ENCODE results near the gene LPP.

GRCh38 chr3:188580223-188580622 lies 426.3 kb downstream of the LPP start:
- TF ChIP-seq, protein P1, sequence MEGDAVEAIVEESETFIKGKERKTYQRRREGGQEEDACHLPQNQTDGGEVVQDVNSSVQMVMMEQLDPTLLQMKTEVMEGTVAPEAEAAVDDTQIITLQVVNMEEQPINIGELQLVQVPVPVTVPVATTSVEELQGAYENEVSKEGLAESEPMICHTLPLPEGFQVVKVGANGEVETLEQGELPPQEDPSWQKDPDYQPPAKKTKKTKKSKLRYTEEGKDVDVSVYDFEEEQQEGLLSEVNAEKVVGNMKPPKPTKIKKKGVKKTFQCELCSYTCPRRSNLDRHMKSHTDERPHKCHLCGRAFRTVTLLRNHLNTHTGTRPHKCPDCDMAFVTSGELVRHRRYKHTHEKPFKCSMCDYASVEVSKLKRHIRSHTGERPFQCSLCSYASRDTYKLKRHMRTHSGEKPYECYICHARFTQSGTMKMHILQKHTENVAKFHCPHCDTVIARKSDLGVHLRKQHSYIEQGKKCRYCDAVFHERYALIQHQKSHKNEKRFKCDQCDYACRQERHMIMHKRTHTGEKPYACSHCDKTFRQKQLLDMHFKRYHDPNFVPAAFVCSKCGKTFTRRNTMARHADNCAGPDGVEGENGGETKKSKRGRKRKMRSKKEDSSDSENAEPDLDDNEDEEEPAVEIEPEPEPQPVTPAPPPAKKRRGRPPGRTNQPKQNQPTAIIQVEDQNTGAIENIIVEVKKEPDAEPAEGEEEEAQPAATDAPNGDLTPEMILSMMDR (IDR thresholded peaks at IDR 0.05) = no peak
- TF ChIP-seq EZH2 (IDR thresholded peaks at IDR 0.05; ENCODE audit: borderline replicate concordance, insufficient read depth, low read depth, low read length, poor library complexity, severe bottlenecking) = no peak
